T-helper 9 cell (primary cell): ENCODE results near the gene PACS2.

Source experiments
- DNase-seq: peaks from one replicate; pipeline ENCODE4 v3.0.0-alpha.2; 2020

Gene PACS2

DNA sequence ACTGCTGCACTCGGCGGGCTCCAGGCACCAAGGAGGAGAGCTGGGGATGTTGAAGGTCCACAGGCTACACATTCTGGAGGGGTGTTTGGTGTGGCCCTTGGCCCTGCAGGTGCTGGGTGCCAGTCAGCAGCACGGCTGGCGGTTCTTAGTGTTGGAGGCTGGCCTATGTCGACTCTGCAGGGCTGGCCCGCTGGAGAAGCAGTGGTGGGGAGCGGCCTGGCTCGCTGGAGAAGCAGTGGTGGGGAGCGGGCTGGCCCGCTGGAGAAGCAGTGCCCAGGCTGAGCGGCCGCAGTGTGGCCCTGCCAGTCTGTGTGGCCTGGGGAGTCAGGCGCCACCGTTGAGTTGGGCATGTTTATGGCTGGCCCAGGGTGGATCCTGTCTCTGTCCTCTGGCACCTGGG, 132.4 kb downstream of the PACS2 start:
- DNase-seq, result no peak
